ENCODE data around the gene PACSIN2. TPM values are rescaled to one million over a fixed set of nuclear protein-coding genes. Genes with fewer than 3 reads are reported as not detected.

Gene PACSIN2
- total and polyA plus RNA-seq, 7 donors = 44.2 to 126 (median 52.3) TPM

DNA sequence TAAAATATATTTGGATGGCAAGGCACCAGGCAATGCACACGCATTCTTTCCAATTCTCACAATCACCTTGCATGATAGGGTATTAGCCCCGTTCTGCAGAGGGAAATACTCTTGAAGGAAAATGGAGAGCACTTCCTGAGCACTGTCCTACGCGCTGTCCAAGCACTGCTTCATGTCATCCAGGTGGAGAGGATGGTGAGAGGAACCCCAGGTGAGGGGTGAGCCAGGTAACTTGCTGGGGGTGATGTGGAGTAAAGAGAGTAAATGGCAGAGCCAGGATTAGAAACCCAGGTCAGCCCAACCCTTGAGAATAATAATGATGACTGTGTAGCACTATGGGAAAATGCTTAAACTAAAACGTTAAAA is 711 bp upstream of the PACSIN2 start:
- no peaks in the 10 kb centered on the region for H3K36me3 ChIP-seq
- H3K9me3 ChIP-seq = no peaks in the 10 kb centered on the region
- intact Hi-C loops (cut with DNase I) = loop anchor here (2.0 to 10.0 kb wide), 5 partner anchors 21 to 371 kb away; partner anchors contain the start of genes ARFGAP3, ATP5MGL and CYB5R3
- TF ChIP-seq POLR2AphosphoS5 (IDR thresholded peaks at IDR 0.05) = no peak
- no peak for TF ChIP-seq POLR2A (IDR thresholded peaks at IDR 0.05)
- no peak for TF ChIP-seq CTCF (IDR thresholded peaks at IDR 0.05)
- TF ChIP-seq EP300 (IDR thresholded peaks at IDR 0.05) = no peak
- H3K27ac ChIP-seq = peak overlapping the region; percentile 80 to 88 (median 87)
- no peak for DNase-seq
- peak overlapping the region; percentile 89 to 96 (median 92) for H3K4me3 ChIP-seq
- peaks cover 0 to 33% (median 29%) of the 10 kb centered on the region in 4 donors for H3K4me1 ChIP-seq
- 9 to 27% methylated on average over 5 of the region's 5 CpGs for WGBS, 2 donors
- no peaks in the 10 kb centered on the region for H3K27me3 ChIP-seq

DNA sequence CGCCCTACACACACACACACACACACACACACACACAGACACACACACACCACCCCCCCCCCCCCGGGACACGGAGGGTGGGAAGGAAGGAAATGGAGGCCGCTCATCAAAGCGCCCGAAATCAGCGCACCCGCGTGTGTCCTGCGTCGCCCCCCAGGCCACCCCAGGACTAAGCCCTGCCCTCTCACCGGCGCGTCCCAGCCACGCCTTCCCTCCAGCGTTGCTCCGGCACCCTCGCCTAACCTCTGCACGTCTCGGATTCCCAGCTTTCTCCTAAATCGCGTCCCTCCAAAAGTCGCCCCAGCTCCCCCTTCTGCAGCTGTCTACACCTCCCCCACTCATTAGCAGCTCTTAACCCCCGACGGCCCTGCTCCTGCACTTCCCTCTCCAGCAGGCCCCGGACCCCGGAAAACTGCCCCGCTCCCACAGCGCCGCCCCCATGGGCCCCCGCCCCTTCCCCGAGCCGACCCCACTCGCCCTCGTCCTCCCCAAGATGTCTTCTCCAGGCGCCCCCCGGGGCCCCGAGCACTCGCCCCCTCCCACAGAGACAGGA is 557 bp downstream of the PACSIN2 start:
- Histone ChIP-seq H3K36me3 (no peaks in the 10 kb centered on the region), H3K9me3 (no peaks in the 10 kb centered on the region), H3K27ac (peak overlapping the region; percentile 80 to 88 (median 87)), H3K27me3 (no peaks in the 10 kb centered on the region), H3K4me3 (peak overlapping the region; percentile 89 to 96 (median 92)), H3K4me1 (peaks cover 0 to 39% (median 35%) of the 10 kb centered on the region in 4 donors)
- peak; percentile 77 for DNase-seq
- intact Hi-C loops (cut with DNase I) = loop anchor here (2.0 to 10.0 kb wide), 6 partner anchors 20 to 370 kb away; partner anchors contain the start of genes ARFGAP3, ATP5MGL and CYB5R3
- TF ChIP-seq POLR2AphosphoS5 (IDR thresholded peaks at IDR 0.05) (peak in 2 of 4 donors; percentile 10 to 13), CTCF (IDR thresholded peaks at IDR 0.05) (no peak), EP300 (IDR thresholded peaks at IDR 0.05) (no peak)
- WGBS, 2 donors = 1% methylated on average over 38 to 39 of the region's 39 CpGs

GRCh38 chr22:43013355-43014315 is 1.3 kb downstream of the PACSIN2 start:
- WGBS, 2 donors = 11% methylated on average over 16 of the region's 16 CpGs
- peak overlapping the region; percentile 80 to 88 (median 87) for H3K27ac ChIP-seq
- TF ChIP-seq POLR2AphosphoS5 (IDR thresholded peaks at IDR 0.05) = no peak
- no peak for TF ChIP-seq POLR2A (IDR thresholded peaks at IDR 0.05)
- no peak for TF ChIP-seq EP300 (IDR thresholded peaks at IDR 0.05)
- TF ChIP-seq CTCF (IDR thresholded peaks at IDR 0.05) = no peak
- H3K4me1 ChIP-seq = peaks cover 0 to 46% (median 43%) of the 10 kb centered on the region in 4 donors
- peak overlapping the region; percentile 89 to 96 (median 92) for H3K4me3 ChIP-seq
- no peaks in the 10 kb centered on the region for H3K36me3 ChIP-seq
- no peaks in the 10 kb centered on the region for H3K9me3 ChIP-seq
- intact Hi-C loops (cut with DNase I) = loop anchor here (2.0 to 10.0 kb wide), 6 partner anchors 19 to 369 kb away; partner anchors contain the start of genes ARFGAP3, ATP5MGL and CYB5R3
- no peak for DNase-seq
- no peaks in the 10 kb centered on the region for H3K27me3 ChIP-seq

DNA sequence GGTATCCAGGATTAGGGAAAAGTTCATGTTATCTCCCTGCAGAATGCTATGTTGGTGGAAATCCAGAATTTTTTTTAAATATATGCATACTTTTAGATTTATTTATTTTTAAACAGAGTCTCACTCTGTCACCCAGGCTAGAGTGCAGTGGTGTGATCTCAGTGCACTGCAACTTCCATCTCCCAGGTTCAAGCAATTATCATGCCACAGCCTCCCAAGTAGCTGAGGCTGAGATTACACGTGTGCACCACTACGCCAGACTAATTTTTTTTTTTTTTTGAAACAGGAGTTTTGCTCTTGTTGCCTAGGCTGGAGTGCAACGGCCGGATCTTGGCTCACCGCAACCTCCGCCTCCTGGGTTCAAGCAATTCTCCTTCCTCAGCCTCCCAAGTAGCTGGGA is 2.6 kb downstream of the PACSIN2 start:
- no peak overlapping the region for H3K27ac ChIP-seq
- intact Hi-C loops (cut with DNase I) = loop anchor here (5.0 to 10.0 kb wide), 3 partner anchors 48 to 368 kb away; partner anchors contain the start of genes ATP5MGL and CYB5R3
- H3K4me1 ChIP-seq = peaks cover 0 to 59% (median 55%) of the 10 kb centered on the region in 4 donors
- TF ChIP-seq POLR2A (IDR thresholded peaks at IDR 0.05) = no peak
- TF ChIP-seq CTCF (IDR thresholded peaks at IDR 0.05) = no peak
- no peak for TF ChIP-seq EP300 (IDR thresholded peaks at IDR 0.05)
- TF ChIP-seq POLR2AphosphoS5 (IDR thresholded peaks at IDR 0.05) = no peak
- no peak overlapping the region for H3K4me3 ChIP-seq
- no peaks in the 10 kb centered on the region for H3K27me3 ChIP-seq
- no peaks in the 10 kb centered on the region for H3K36me3 ChIP-seq
- 92 to 93% methylated on average over 6 of the region's 6 CpGs for WGBS, 2 donors
- no peak for DNase-seq
- no peaks in the 10 kb centered on the region for H3K9me3 ChIP-seq

All from sigmoid colon (tissue), 7 donors.